Lung microvascular endothelial cell (primary cell): ENCODE data around the gene OR8I2. TPM values are rescaled to one million over a fixed set of nuclear protein-coding genes. Genes with fewer than 3 reads are reported as not detected.
"Not testable (repeated sequence)": the region's sequence is repeated elsewhere in the genome, so short reads cannot be mapped to it uniquely, and the experiment has no call there.

Source experiments
- DNase-seq, 2 donors: peaks; one replicate each; pipeline versions ENCODE4 v3.0.0 to v3.0.0-alpha.2; 2010; ENCODE audit warnings: low read depth in 2 of 2
- total RNA-seq: library from RNA; depleted of rRNA; stranded (reverse); fragments of >200 nt; gene quantifications from 2 replicates; pipeline ENCODE4 v1.2.1, GENCODE V29; 2014

OR8I2 gene
- total RNA-seq = not detected in 2 replicates

GRCh38 chr11:56093008-56093407 is at the start of gene OR8I2:
OR8I2 (plus strand) TSS chr11:56093308; CDS start chr11:56093308, 0 bp downstream.
- no peak for DNase-seq

- DNase-seq = no peak
Observed at GRCh38 chr11:56045538-56045937, 47.6 kb upstream of the OR8I2 start.

- no peak for DNase-seq
Observed at GRCh38 chr11:56048480-56048879, 44.6 kb upstream of the OR8I2 start.

DNA sequence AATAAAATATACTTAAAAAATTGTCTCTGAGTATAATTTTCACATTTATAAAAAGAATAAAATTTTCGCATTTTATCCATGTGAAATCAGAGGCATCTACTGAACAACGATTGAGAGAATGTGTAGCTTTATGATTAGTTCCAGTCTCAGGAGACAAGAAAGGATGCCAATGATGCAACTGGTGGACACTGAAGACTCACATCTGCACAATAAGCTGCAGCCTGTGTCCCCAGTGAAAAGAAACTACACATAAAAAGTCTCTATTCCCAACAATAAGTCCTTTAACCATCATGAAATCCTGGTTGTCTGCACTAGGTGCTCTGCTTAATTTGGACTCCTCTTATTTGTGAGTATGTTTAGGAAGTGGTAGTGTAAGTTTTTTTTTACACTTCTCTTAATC is 43.6 kb upstream of the OR8I2 start:
- DNase-seq = no peak

- DNase-seq = not testable (repeated sequence)
Observed at GRCh38 chr11:56056366-56056765, 36.7 kb upstream of the OR8I2 start.

DNA sequence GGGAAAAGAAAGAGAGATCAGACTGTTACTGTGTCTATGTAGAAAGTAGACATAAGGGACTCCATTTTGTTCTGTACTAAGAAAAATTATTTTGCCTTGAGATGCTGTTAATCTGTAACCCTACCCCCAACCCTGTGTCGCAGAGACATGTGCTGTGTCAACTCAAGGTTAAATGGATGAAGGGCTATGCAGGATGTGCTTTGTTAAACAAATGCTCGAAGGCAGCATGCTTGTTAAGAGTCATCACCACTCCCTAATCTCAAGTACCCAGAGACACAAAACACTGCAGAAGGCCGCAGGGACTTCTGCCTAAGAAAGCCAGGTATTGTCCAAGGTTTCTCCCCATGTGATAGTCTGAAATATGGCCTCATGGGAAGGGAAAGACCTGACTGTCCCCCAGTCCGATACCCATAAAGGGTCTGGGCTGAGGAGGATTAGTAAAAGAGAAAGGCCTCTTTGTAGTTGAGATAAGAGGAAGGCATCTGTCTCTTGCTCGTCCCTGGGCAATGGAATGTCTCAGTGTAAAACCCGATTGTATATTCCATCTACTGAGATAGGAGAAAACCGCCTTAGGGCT is 35.4 kb upstream of the OR8I2 start:
- DNase-seq = not testable (repeated sequence)

DNA sequence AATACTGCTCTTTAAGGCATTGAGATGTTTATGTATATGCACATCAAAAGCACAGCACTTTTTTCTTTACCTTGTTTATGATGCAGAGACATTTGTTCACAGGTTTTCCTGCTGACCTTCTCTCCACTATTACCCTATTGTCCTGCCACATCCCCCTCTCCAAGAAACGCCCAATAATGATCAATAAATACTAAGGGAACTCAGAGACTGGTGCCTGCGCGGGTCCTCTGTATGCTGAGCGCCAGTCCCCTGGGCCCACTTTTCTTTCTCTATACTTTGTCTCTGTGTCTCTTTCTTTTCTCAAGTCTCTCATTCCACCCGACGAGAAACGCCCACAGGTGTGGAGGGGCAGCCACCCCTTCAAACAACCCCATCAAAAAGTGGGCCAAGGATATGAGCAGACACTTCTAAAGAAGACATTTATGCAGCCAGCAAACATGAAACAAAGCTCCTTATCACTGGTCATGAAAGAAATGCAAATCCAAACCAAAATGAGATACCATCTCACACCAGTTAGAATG is 34.8 kb upstream of the OR8I2 start:
- not testable (repeated sequence) for DNase-seq

DNA sequence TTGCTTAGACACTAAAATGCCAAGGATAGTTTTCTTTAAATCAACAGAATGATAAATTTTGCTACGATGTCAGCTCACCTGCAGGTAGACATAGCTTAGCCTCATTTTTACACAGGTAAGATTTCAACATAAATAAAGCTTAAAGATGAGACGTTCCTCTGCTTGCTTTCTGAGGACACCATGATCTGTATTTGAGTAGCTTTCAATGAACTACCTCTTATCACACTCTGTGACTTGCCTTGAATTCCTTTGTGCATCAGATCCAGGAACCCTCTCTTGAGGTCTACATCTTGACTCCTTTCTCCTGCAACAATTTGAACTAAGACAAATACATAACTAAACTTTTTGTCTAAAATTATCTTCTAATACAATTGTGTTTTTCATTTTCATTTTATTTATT is 26.1 kb upstream of the OR8I2 start:
- no peak for DNase-seq

- DNase-seq = no peak
Observed at GRCh38 chr11:56089697-56090096, 3.4 kb upstream of the OR8I2 start.

- DNase-seq = no peak
Observed at GRCh38 chr11:56103210-56103737, 10.2 kb downstream of the OR8I2 start, which contains the start of gene OR8H2. OR8H2 (plus strand) TSS chr11:56103687; CDS start chr11:56105043, 1,356 bp downstream.

DNA sequence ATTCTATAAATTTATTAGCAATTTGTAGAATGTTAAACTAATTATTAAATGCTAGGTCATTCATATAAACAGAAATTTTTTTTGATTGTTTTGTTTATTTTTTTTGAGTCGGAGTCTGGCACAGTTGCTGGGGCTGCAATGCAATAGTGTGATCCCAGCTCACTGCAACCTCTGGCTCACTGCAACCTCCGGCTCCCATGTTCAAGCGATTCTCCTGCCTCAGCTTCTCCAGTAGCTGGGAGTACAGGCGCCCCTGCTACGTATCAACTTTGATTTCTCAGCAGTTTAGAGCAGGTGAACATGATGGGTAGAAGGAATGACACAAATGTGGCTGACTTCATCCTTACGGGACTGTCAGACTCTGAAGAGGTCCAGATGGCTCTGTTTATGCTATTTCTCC is 29.0 kb downstream of the OR8I2 start, which contains the start of gene OR8H3:
Gene OR8H3 (plus strand): TSS at position 301 of the 400 bp plus-strand sequence. CDS start 0 bp downstream, at position 301.
- no peak for DNase-seq

GRCh38 chr11:56140151-56140661 is 47.1 kb downstream of the OR8I2 start, which contains the start of gene OR8J3:
OR8J3 (minus strand) TSS chr11:56140201; CDS start chr11:56137718, 2,483 bp downstream.
- DNase-seq = no peak

- not testable (repeated sequence) for DNase-seq
Observed at GRCh38 chr11:56143681-56144080, 50.6 kb downstream of the OR8I2 start.

Other genes starting within 250 kb of the OR8I2 start
- gene TRIM51, start 210.0 kb upstream of the OR8I2 start, total RNA-seq = not detected in 2 replicates
- gene OR5W2, start 178.7 kb upstream of the OR8I2 start, total RNA-seq = not detected in 2 replicates
- not detected in 2 replicates for gene OR5I1, start 156.9 kb upstream of the OR8I2 start, total RNA-seq
- not detected in 2 replicates for gene OR10AG1, start 123.4 kb upstream of the OR8I2 start, total RNA-seq
- not detected in 2 replicates for gene OR5F1, start 98.7 kb upstream of the OR8I2 start, total RNA-seq
- gene OR5AS1, start 65.7 kb upstream of the OR8I2 start, total RNA-seq = not detected in 2 replicates
- gene OR8H2, start 10.4 kb downstream of the OR8I2 start, total RNA-seq = not detected in 2 replicates
- not detected in 2 replicates for gene OR8H3, start 29.1 kb downstream of the OR8I2 start, total RNA-seq
- gene OR8J3, start 46.9 kb downstream of the OR8I2 start, total RNA-seq = not detected in 2 replicates
- gene OR8K5, start 67.0 kb downstream of the OR8I2 start, total RNA-seq = not detected in 2 replicates
- gene OR5J2, start 83.3 kb downstream of the OR8I2 start, total RNA-seq = not detected in 2 replicates
- gene OR5T2, start 140.9 kb downstream of the OR8I2 start, total RNA-seq = not detected in 2 replicates
- not detected in 2 replicates for gene OR5T3, start 158.9 kb downstream of the OR8I2 start, total RNA-seq
- gene OR5T1, start 180.8 kb downstream of the OR8I2 start, total RNA-seq = not detected in 2 replicates
- gene OR8H1, start 198.9 kb downstream of the OR8I2 start, total RNA-seq = not detected in 2 replicates
- not detected in 2 replicates for gene OR8K3, start 221.8 kb downstream of the OR8I2 start, total RNA-seq